DND-41 (cell line): ENCODE measurements around the gene GALNTL6.

Source experiments
- CTCF ChIP-seq: IDR thresholded peaks from 2 replicates; pipeline ENCODE4 v1.5.1; 2012; ENCODE audit warnings: borderline replicate concordance, low read length, moderate library complexity, mild to moderate bottlenecking; ENCODE audit not compliant: poor library complexity, severe bottlenecking; ENCODE audit errors: extremely low read depth
- EZH2 ChIP-seq: IDR thresholded peaks from 3 replicates; pipeline ENCODE4 v1.6.1; 2012; ENCODE audit warnings: borderline replicate concordance, low read depth, mild to moderate bottlenecking, moderate library complexity, low read length, inconsistent platforms; ENCODE audit not compliant: severe bottlenecking

GRCh38 chr4:172344308-172344938 lies 531.2 kb downstream of the GALNTL6 start:
- TF ChIP-seq CTCF (no peak), EZH2 (no peak)
